HepG2 (cell line): ENCODE data around the gene RBM26. TPM values are rescaled to one million over a fixed set of nuclear protein-coding genes. Genes with fewer than 3 reads are reported as not detected.

ENCODE experiments used
- ATAC-seq: fragments of 200-7000 bp; cut with Tn5 transposase; 3 replicates; pipeline ENCODE4 v1.9.1; 2020; ENCODE audit warnings: mild to moderate bottlenecking, moderate library complexity
- BruUV-seq: library from RNA; stranded (reverse); fragments of 400-500 nt; replicated peaks from 2 replicates; lab custom pipeline; 2021; lab: Mats Ljungman, UMichigan
- CTCF ChIA-PET: fragments of 300-600 bp; formaldehyde crosslinking; extraction: SDS; loops from one replicate; lab custom pipeline; 2021; ENCODE audit warnings: low total read pairs, inconsistent platforms, low intra/inter-chr PET ratio; lab: Yijun Ruan, JAX
- POLR2A ChIA-PET: fragments of 350-600 bp; sonication (Branson Sonifier 250); formaldehyde crosslinking; loops from one replicate; lab custom pipeline; 2020; ENCODE audit warnings: antibody characterized with exemption, inconsistent platforms; lab: Yijun Ruan, JAX
- DNase-seq: peaks from one replicate; pipeline ENCODE4 v3.0.0-alpha.2; 2015; ENCODE audit warnings: low spot score
- FAIRE-seq: peaks from 3 replicates; lab custom pipeline; 2011; peaks lifted over from hg19 to GRCh38; lab: Jason Lieb, UNC
- H2AFZ ChIP-seq: one replicate; pipeline ENCODE4 v1.6.1; 2011; ENCODE audit warnings: low read length, inconsistent platforms
- H3K27ac ChIP-seq: fragments of 300-600 bp; 3 replicates; pipeline ENCODE4 v1.8.0; 2011; ENCODE audit warnings: mixed run types, mild to moderate bottlenecking, mixed read lengths, low read length, inconsistent platforms; ENCODE audit not compliant: insufficient read depth; ENCODE audit errors: extremely low read length
- H3K27me3 ChIP-seq, 2 experiments: fragments of 200-600 bp in 1 of 2; 2 replicates in 1 of 2; 3 replicates in 1 of 2; pipeline versions ENCODE4 v1.6.0 to v1.8.0; 2011; ENCODE audit warnings: low read length in 2 of 2, mild to moderate bottlenecking in 2 of 2, moderate library complexity in 2 of 2, inconsistent platforms in 1 of 2; ENCODE audit not compliant: insufficient read depth in 2 of 2, control insufficient read depth in 1 of 2
- H3K36me3 ChIP-seq, 2 experiments: fragments of 200-600 bp in 1 of 2; replicated peaks in 1 of 2; 2 replicates in 1 of 2; 3 replicates in 1 of 2; pipeline versions ENCODE4 v1.5.1 to v1.8.0; 2011; ENCODE audit warnings: low read length in 2 of 2, inconsistent platforms in 1 of 2; ENCODE audit not compliant: insufficient read depth in 2 of 2, control insufficient read depth in 1 of 2
- H3K4me1 ChIP-seq: 2 replicates; pipeline ENCODE4 v1.5.1; 2012; ENCODE audit warnings: low read length, inconsistent platforms; ENCODE audit not compliant: insufficient read depth
- H3K4me2 ChIP-seq: 2 replicates; pipeline ENCODE4 v1.6.0; 2011; ENCODE audit warnings: low read depth, low read length, inconsistent platforms
- H3K4me3 ChIP-seq, 3 experiments: fragments of 200-600 bp in 1 of 3; sonication (generic), shearing (Covaris generic) in 1 of 3; replicated peaks in 1 of 3; 2 replicates each; pipeline ENCODE4 v1.5.1; 2011 to 2016; ENCODE audit warnings: low read length in 3 of 3, inconsistent platforms in 2 of 3, low read depth in 2 of 3, mild to moderate bottlenecking in 2 of 3, control low read depth in 1 of 3, mixed read lengths in 1 of 3; ENCODE audit not compliant: insufficient read depth in 1 of 3
- H3K79me2 ChIP-seq: one replicate; pipeline ENCODE4 v1.6.1; 2011; ENCODE audit warnings: low read length, inconsistent platforms; ENCODE audit not compliant: insufficient read depth
- H3K9ac ChIP-seq: 2 replicates; pipeline ENCODE4 v1.6.0; 2011; ENCODE audit warnings: mild to moderate bottlenecking, low read depth, low read length, inconsistent platforms; ENCODE audit not compliant: insufficient read depth
- H3K9me3 ChIP-seq: 2 replicates; pipeline ENCODE4 v1.5.1; 2012; ENCODE audit warnings: mild to moderate bottlenecking, low read length
- H4K20me1 ChIP-seq: 2 replicates; pipeline ENCODE4 v1.6.0; 2011; ENCODE audit warnings: inconsistent platforms, mild to moderate bottlenecking, low read length, moderate library complexity; ENCODE audit not compliant: insufficient read depth
- CBX2 ChIP-seq, 2 experiments: fragments of 200-600 bp in 1 of 2; sonication (generic); formaldehyde crosslinking in 1 of 2; IDR thresholded peaks; 2 replicates each; pipeline versions ENCODE4 v1.7.0 to v1.8.1; 2018 to 2022; ENCODE audit warnings: low read depth in 2 of 2, low read length in 1 of 2, mild to moderate bottlenecking in 1 of 2, missing genetic modification reagents in 1 of 2
- HNRNPUL1 ChIP-seq: fragments of 200-400 bp; formaldehyde crosslinking; IDR thresholded peaks from 2 replicates; pipeline ENCODE4 v1.6.1; 2017; ENCODE audit warnings: low read depth, mild to moderate bottlenecking, low read length, moderate library complexity
- SOX13 ChIP-seq, 3 experiments: fragments of 450-650 bp in 1 of 3; sonication (generic) in 1 of 3; formaldehyde crosslinking in 1 of 3; IDR thresholded peaks in 2 of 3; conservative IDR thresholded peaks in 1 of 3; 2 replicates each; pipeline versions ENCODE4 v1.5.0 to v1.6.1; 2016 to 2020; ENCODE audit warnings: antibody characterized with exemption in 1 of 3, mild to moderate bottlenecking in 1 of 3, missing compliant biosample characterization in 1 of 3, missing genetic modification reagents in 1 of 3, moderate library complexity in 1 of 3
- ZBTB14 ChIP-seq: sonication (generic); formaldehyde crosslinking; IDR thresholded peaks from 2 replicates; pipeline ENCODE4 v1.4.0; 2020; ENCODE audit warnings: missing genetic modification reagents
- ZNF251 ChIP-seq: sonication (generic); formaldehyde crosslinking; IDR thresholded peaks from 2 replicates; pipeline ENCODE4 v1.9.0; 2021; ENCODE audit warnings: mild to moderate bottlenecking, missing genetic modification reagents
- ZNF335 ChIP-seq: sonication (generic); formaldehyde crosslinking; IDR thresholded peaks from 2 replicates; pipeline ENCODE4 v1.4.0; 2020; ENCODE audit warnings: missing genetic modification reagents
- ZNF484 ChIP-seq: sonication (generic); formaldehyde crosslinking; IDR thresholded peaks from 2 replicates; pipeline ENCODE4 v1.5.1; 2020; ENCODE audit warnings: mild to moderate bottlenecking, low read depth, missing genetic modification reagents, borderline replicate concordance
- ZNF800 ChIP-seq: sonication (generic); formaldehyde crosslinking; IDR thresholded peaks from 2 replicates; pipeline ENCODE4 v1.4.0; 2020; ENCODE audit warnings: missing genetic modification reagents
- whole genome bisulfite sequencing: methylation state at CpG from one replicate; pipeline ENCODE4 v1.1.6; 2017; ENCODE audit warnings: low lambda C conversion rate; 5-methylcytosine and 5-hydroxymethylcytosine counted together
- in situ Hi-C: cut with HindIII; loops from 2 replicates; pipeline ENCODE4 v1.10.0; 2017; ENCODE audit warnings: low pct_unique_long_range_greater_than_20kb; ENCODE audit not compliant: extremely low pct_ligation_motif_present
- intact Hi-C: fragments of 100-400 bp; cut with micrococcal nuclease; formaldehyde crosslinking; loops from one replicate; pipeline ENCODE4 v1.10.0; 2022; ENCODE audit not compliant: unreplicated experiment
- polyA plus RNA-seq, 8 experiments: library from polyadenylated mRNA; depleted of rRNA in 3 of 8; stranded (reverse) in 7 of 8; unstranded in 1 of 8; fragments of >200 nt; fragmentation: Illumina TruSeq in 4 of 8; extraction: Trizol in 4 of 8; gene quantifications; 2 replicates each; pipeline versions ENCODE4 v1.2.1 to v1.2.3, GENCODE V29; 2011 to 2016; ENCODE audit warnings: low read depth in 4 of 8, missing spikeins in 1 of 8, mixed read lengths in 1 of 8; ENCODE audit not compliant: insufficient read depth in 1 of 8
- total RNA-seq, 5 experiments: library from RNA; depleted of rRNA; stranded (reverse); fragments of >200 nt; fragmentation: Illumina TruSeq; extraction: Trizol; gene quantifications; 2 replicates each; pipeline ENCODE4 v1.2.3, GENCODE V29; 2016; ENCODE audit warnings: low read depth in 1 of 5

The RBM26 gene
- total and polyA plus RNA-seq, 2 of the 13 experiments (the other 11 are each of a cell fraction or from before 2014, with no cell fraction given): 19.4 to 34.4 TPM

- 95% methylated on average over 3 of the region's 3 CpGs for WGBS
- DNase-seq: no peak
- Histone ChIP-seq H3K4me2 (no peak overlapping the region), H3K27ac (no peak overlapping the region)
- intact Hi-C loops (no loop called here), in situ Hi-C loops (no loop called here)
- TF ChIP-seq HNRNPUL1 (no peak), ZNF251 (no peak), CBX2 (IDR thresholded peaks at IDR 0.05; ENCODE audit: low read depth, low read length) (no peak), CBX2 (CRISPR knock-in tag; IDR thresholded peaks at IDR 0.05; ENCODE audit: low read depth) (no peak), ZNF484 (no peak), SOX13 (IDR thresholded peaks at IDR 0.05) (no peak), SOX13 (CRISPR knock-in tag; conservative IDR thresholded peaks at IDR 0.05 in 1 of 2, IDR thresholded peaks at IDR 0.05 in 1 of 2) (no peak), ZNF800 (CRISPR knock-in tag) (no peak), ZBTB14 (CRISPR knock-in tag) (no peak), ZNF335 (no peak)
- TF ChIP-seq, all 625 proteins: peak for 0
- ATAC-seq (no peak), FAIRE-seq (no peak)
- H3K36me3 ChIP-seq: no peaks in the 10 kb centered on the region
- no peak overlapping the region for H3K4me3 ChIP-seq
- H3K27me3 ChIP-seq: no peaks in the 10 kb centered on the region
- H2AFZ ChIP-seq: no peak overlapping the region
- no peak overlapping the region for H3K9ac ChIP-seq
- ChIA-PET CTCF (no interaction called here), POLR2A (no interaction called here)
- H3K4me1 ChIP-seq: peaks cover 21% of the 10 kb centered on the region
- H3K9me3 ChIP-seq: no peaks in the 10 kb centered on the region
- no peaks in the 10 kb centered on the region for H3K79me2 ChIP-seq
- H4K20me1 ChIP-seq: no peaks in the 10 kb centered on the region
- BruUV-seq: no TSS peak
Observed at GRCh38 chr13:79311386-79311785, 94.7 kb downstream of the RBM26 start.
